Osteocyte (in vitro differentiated cells): ENCODE measurements around the gene ACVR2A. TPM values are rescaled to one million over a fixed set of nuclear protein-coding genes. Genes with fewer than 3 reads are reported as not detected.

Source experiments
- DNase-seq: peaks from one replicate; pipeline ENCODE4 v3.0.0; 2021; ENCODE audit warnings: mixed read lengths; ENCODE audit not compliant: unreplicated experiment; ENCODE audit errors: extremely low spot score
- H3K27ac Mint-ChIP-seq: one replicate; pipeline ENCODE4 v1.8.0; 2021; ENCODE audit warnings: mild to moderate bottlenecking, mixed read lengths; ENCODE audit not compliant: unreplicated experiment
- H3K27me3 Mint-ChIP-seq: one replicate; pipeline ENCODE4 v1.8.0; 2021; ENCODE audit warnings: mixed read lengths; ENCODE audit not compliant: unreplicated experiment
- H3K36me3 Mint-ChIP-seq: one replicate; pipeline ENCODE4 v1.8.0; 2021; ENCODE audit warnings: mixed read lengths; ENCODE audit not compliant: unreplicated experiment
- H3K4me1 Mint-ChIP-seq: one replicate; pipeline ENCODE4 v1.8.0; 2021; ENCODE audit warnings: mixed read lengths; ENCODE audit not compliant: unreplicated experiment
- H3K4me3 Mint-ChIP-seq: one replicate; pipeline ENCODE4 v1.8.0; 2021; ENCODE audit warnings: mild to moderate bottlenecking, moderate library complexity, mixed read lengths; ENCODE audit not compliant: unreplicated experiment
- H3K9me3 Mint-ChIP-seq: one replicate; pipeline ENCODE4 v1.8.0; 2021; ENCODE audit warnings: mixed read lengths; ENCODE audit not compliant: unreplicated experiment
- CTCF ChIP-seq: fragments of 200-600 bp; sonication (generic); IDR thresholded peaks from 2 replicates; pipeline ENCODE4 v1.5.0; 2021; ENCODE audit warnings: antibody characterized with exemption, mild to moderate bottlenecking, moderate library complexity
- total RNA-seq: library from RNA; stranded (reverse); gene quantifications from 2 replicates; pipeline ENCODE4 v1.2.1, GENCODE V29; 2021

The ACVR2A gene
- total RNA-seq, 1 donor from 2014 or later, result 12.5 TPM

- Mint-ChIP-seq H3K4me3 (no peak overlapping the region), H3K4me1 (peaks cover 34% of the 10 kb centered on the region), H3K27me3 (no peaks in the 10 kb centered on the region), H3K27ac (no peak overlapping the region), H3K36me3 (no peaks in the 10 kb centered on the region), H3K9me3 (no peaks in the 10 kb centered on the region)
- no peak for TF ChIP-seq CTCF
- DNase-seq, result no peak
Measured at GRCh38 chr2:147847746-147848391, 3.0 kb downstream of the ACVR2A start.

GRCh38 chr2:147850838-147851237, 6.0 kb downstream of the ACVR2A start:
- Mint-ChIP-seq H3K4me3 (no peak overlapping the region), H3K27me3 (no peaks in the 10 kb centered on the region), H3K36me3 (no peaks in the 10 kb centered on the region), H3K9me3 (no peaks in the 10 kb centered on the region), H3K27ac (no peak overlapping the region), H3K4me1 (peaks cover 25% of the 10 kb centered on the region)
- DNase-seq, result no peak
- no peak for TF ChIP-seq CTCF

- DNase-seq, result no peak
- peaks cover 20% of the 10 kb centered on the region for H3K4me1 Mint-ChIP-seq
- no peaks in the 10 kb centered on the region for H3K36me3 Mint-ChIP-seq
- no peaks in the 10 kb centered on the region for H3K27me3 Mint-ChIP-seq
- no peak for TF ChIP-seq CTCF
- no peak overlapping the region for H3K27ac Mint-ChIP-seq
- no peaks in the 10 kb centered on the region for H3K9me3 Mint-ChIP-seq
- H3K4me3 Mint-ChIP-seq, result no peak overlapping the region
Measured at GRCh38 chr2:147851244-147851930, 6.6 kb downstream of the ACVR2A start.

GRCh38 chr2:147854557-147855134, 9.8 kb downstream of the ACVR2A start:
- Mint-ChIP-seq H3K27ac (no peak overlapping the region), H3K4me1 (no peaks in the 10 kb centered on the region), H3K36me3 (no peaks in the 10 kb centered on the region), H3K4me3 (no peak overlapping the region), H3K27me3 (no peaks in the 10 kb centered on the region), H3K9me3 (no peaks in the 10 kb centered on the region)
- TF ChIP-seq CTCF, result no peak
- DNase-seq, result no peak

GRCh38 chr2:147855316-147855715, 10.5 kb downstream of the ACVR2A start:
- H3K36me3 Mint-ChIP-seq, result no peaks in the 10 kb centered on the region
- no peak overlapping the region for H3K4me3 Mint-ChIP-seq
- peaks cover 4% of the 10 kb centered on the region for H3K4me1 Mint-ChIP-seq
- TF ChIP-seq CTCF, result no peak
- H3K27me3 Mint-ChIP-seq, result no peaks in the 10 kb centered on the region
- no peak overlapping the region for H3K27ac Mint-ChIP-seq
- no peak for DNase-seq
- H3K9me3 Mint-ChIP-seq, result no peaks in the 10 kb centered on the region
